ENCODE data around the gene MCUR1.
"Not testable (repeated sequence)": the region's sequence is repeated elsewhere in the genome, so short reads cannot be mapped to it uniquely, and the experiment has no call there.

The MCUR1 gene, protein sequence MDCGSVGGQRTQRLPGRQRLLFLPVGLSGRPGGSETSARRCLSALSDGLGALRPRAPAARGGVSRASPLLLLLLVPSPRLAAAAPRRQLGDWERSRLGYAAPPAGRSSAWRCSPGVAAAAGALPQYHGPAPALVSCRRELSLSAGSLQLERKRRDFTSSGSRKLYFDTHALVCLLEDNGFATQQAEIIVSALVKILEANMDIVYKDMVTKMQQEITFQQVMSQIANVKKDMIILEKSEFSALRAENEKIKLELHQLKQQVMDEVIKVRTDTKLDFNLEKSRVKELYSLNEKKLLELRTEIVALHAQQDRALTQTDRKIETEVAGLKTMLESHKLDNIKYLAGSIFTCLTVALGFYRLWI

GRCh38 chr6:13814176-13814937, at the start of gene MCUR1:
Gene MCUR1, minus strand, starts transcription at chr6:13814557. Its CDS starts 128 bp downstream, at chr6:13814429.
- DNase-seq, result peak; percentile 84

GRCh38 chr6:13863699-13864155, 49.4 kb upstream of the MCUR1 start:
- DNase-seq, result no peak

DNA sequence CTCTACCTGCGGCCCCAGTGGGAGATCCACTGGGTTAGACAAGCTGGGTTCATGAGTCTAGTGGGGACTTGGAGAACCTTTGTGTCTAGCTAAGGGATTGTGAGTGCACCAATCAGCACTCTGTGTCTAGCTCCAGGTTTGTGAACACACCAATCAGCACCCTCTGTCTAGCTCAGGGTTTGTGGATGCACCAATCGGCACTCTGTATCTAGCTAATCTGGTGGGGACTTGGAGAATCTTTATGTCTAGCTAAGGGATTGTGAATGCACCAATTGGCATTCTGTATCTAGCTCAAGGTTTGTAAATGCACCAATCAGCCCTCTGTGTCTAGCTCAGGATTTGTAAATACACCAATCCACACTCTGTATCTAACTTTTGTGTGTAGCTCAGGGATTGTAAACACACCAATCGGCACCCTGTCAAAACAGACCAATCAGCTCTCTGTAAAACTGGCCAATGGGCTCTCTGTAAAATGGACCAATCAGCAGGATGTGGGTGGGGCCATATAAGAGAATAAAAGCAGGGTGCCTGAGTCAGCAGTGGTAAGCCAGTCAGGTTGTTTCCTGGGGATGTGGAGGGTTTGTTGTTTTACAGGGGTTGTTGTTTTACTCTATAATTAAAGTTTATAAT, 46.3 kb upstream of the MCUR1 start:
- DNase-seq, result not testable (repeated sequence)

GRCh38 chr6:13859871-13860555, 45.7 kb upstream of the MCUR1 start:
- DNase-seq, result no peak

DNA sequence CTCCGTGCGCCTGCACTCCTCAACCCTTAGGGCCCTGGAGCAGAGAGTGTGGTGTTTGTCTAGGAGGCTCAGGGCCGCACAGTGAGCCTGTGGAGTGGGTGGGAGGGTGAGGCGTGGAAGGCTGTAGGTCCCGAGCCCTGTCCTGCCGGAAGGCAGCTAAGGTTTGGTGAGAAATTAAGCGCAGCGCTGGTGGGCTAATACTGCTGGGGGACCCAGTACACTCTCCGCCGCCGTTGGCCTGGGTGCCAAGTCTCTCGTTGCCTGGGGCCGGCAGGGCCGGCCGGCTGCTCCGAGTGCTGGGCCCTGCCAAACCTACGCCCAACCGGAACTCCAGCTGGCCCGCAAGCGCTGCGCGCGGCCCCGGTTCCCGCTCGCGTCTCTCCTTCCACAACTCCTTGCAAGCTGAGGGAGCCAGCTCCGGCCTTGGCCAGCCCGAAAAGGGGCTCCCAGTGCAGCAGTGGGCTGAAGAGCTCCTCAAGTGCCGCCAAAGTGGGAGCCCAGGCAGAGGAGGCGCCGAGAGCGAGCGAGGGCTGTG, 40.4 kb upstream of the MCUR1 start:
- DNase-seq, result no peak

DNA sequence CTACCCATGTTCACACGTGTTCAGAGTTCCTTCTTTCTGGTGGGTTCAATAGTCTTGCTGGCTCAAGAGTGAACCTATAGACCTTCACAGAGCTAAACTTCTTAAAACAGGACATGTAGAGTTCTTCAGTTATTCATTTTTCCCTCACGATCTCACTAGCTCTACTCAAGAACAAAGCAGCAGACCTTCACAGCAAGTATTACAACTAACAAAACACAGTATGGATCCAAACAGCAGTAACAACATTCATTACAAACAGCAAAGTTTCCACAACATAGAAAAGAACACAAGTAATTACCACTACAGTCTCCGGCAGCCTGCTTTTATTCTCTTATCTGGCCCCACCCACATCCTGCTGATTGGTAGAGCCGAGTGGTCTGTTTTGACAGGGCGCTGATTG, 39.5 kb upstream of the MCUR1 start:
- no peak for DNase-seq

DNA sequence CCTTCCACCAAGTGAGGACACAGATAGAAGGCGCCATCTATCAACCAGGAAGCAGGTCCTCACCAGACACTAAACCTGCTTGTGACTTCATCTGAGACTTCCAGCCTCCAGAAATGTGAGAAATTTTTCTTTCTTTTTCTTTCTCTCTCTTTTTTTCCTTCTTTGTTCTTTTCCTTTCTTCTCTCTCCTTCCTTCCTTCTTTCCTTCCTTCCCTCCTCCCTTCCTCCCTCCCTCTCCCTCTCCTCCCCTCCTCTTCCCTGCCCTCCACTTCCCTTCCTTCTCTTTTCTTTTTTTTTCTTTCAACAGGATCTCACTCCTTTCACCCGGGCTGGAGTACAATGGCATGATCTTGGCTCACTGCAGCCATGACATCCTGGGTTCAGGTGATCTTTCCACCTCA, 37.4 kb upstream of the MCUR1 start:
- DNase-seq, result no peak

DNA sequence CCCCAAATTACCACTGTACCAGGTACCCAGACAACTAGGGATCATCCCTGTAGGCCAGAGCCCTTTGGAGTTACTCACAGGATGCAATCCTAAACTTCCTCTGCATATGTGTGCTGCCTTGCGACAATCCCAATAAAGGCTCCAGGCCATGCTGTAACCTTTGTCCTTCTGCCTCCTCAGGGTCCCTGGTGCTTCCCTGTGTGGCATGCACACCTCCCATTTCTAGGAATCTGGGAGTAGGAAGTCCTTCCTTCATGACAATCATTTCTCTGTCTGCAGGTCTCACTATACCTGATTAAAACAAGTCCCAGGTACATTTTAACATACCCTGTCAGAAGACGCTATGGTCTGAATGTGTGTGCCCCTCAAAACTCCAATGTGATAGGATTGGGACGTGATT, 37.0 kb upstream of the MCUR1 start:
- DNase-seq, result no peak

DNA sequence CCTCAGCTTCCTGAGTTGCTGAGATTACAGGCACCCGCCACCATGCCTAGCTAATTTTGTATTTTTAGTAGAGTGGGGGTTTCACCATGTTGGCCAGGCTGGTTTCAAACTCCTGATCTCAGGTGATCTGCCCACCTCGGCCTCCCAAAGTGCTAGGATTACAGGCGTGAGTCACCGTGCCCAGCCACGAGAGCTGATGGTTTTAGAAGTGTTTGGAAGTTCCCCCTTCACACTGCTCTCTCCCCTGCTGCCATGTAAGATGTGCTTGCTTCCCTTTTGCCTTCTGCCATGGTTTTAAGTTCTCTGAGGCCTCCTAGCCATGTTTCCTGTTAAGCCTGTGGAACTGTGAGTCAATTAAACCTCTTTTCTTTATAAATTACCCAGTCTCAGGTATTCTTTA, 36.3 kb upstream of the MCUR1 start:
- not testable (repeated sequence) for DNase-seq

DNA sequence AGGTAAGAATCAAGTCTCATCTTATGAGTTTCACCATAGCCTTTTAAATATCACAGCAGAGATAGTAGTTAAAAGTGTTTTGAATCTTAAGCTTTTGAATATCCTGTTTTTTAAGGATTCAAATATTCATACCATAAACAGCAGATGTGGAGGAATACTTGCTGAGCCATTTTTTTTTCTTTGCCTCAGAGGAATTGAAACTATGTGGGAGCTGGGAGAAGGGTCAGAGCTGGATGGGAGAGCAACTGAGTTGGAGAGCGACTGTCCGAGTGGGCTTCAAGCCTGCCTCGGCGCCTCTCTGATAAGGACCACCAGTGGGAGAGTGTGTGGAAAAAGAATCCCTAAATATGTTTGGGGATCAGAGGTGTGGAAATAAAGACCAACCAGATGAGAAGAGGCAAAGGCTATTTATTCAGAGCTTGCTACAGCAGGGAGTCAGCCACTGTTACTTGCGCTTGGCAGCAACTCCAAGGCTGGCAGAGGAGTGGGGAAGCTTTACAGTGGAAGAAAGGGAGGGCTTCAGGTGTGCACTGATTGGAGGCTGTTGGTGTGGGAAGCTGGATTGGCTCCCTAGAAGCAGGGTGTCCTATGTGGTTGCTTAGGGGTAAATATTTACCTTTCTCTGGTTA, 34.3 kb upstream of the MCUR1 start:
- no peak for DNase-seq

GRCh38 chr6:13847326-13848050, 33.1 kb upstream of the MCUR1 start:
- DNase-seq, result no peak

- no peak for DNase-seq
Observed at GRCh38 chr6:13846841-13847240, 32.5 kb upstream of the MCUR1 start.

- DNase-seq, result no peak
Observed at GRCh38 chr6:13841936-13842335, 27.6 kb upstream of the MCUR1 start.

- no peak for DNase-seq
Observed at GRCh38 chr6:13838616-13839015, 24.3 kb upstream of the MCUR1 start.

DNA sequence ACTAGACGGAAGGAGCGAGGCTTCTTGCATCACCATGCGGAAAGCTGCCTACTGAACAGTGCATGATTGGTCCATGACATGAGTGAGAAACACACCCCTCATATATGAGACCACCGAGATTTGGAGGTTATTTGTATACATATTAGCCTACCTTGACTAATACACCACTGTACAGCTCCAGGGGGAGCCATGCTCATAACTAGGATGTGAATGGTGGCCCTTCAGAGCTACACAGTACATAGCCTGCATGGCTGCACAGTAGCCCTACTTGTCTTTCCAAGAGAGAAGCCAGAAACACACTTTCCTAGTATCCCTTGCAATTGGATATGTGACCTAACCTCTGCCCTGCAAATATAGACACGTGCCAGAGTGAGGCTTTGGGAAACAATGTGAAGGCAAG, 21.8 kb upstream of the MCUR1 start:
- DNase-seq, result no peak

GRCh38 chr6:13834790-13835189, 20.4 kb upstream of the MCUR1 start:
- no peak for DNase-seq

GRCh38 chr6:13834018-13834417, 19.7 kb upstream of the MCUR1 start:
- not testable (repeated sequence) for DNase-seq

- no peak for DNase-seq
Observed at GRCh38 chr6:13832778-13833177, 18.4 kb upstream of the MCUR1 start.

- DNase-seq, result peak; percentile 9
Observed at GRCh38 chr6:13831615-13832014, 17.3 kb upstream of the MCUR1 start.

GRCh38 chr6:13830803-13831202, 16.4 kb upstream of the MCUR1 start:
- no peak for DNase-seq

GRCh38 chr6:13829419-13829818, 15.1 kb upstream of the MCUR1 start:
- not testable (repeated sequence) for DNase-seq
